ENCODE data around the gene FAM170B. TPM values are rescaled to one million over a fixed set of nuclear protein-coding genes. Genes with fewer than 3 reads are reported as not detected.

The FAM170B gene
- total RNA-seq, 1 donor from 2014 or later: not detected

- H3K9me3 ChIP-seq (ENCODE audit: low read depth): peaks cover 4% of the 10 kb centered on the region
Measured at GRCh38 chr10:49158915-49159314, 25.1 kb upstream of the FAM170B start.

GRCh38 chr10:49158404-49158803 is 24.6 kb upstream of the FAM170B start:
- Histone ChIP-seq H3K79me2 (ENCODE audit: low read depth) (no peaks in the 10 kb centered on the region), H3K4me1 (no peaks in the 10 kb centered on the region), H3F3A (ENCODE audit: low read depth) (no peaks in the 10 kb centered on the region), H3K36me3 (no peaks in the 10 kb centered on the region), H3K4me2 (no peak overlapping the region), H3K9ac (no peak overlapping the region), H3K9me3 (ENCODE audit: low read depth) (peaks cover 4% of the 10 kb centered on the region), H3K27ac (no peak overlapping the region), H3K4me3 (no peak overlapping the region), H4K20me1 (ENCODE audit: low read depth) (no peaks in the 10 kb centered on the region), H3K27me3 (no peaks in the 10 kb centered on the region), H2AFZ (replicated peaks) (no peak overlapping the region)
- Mint-ChIP-seq H3K36me3 (no peaks in the 10 kb centered on the region), H3K9me3 (no peaks in the 10 kb centered on the region), H3K4me1 (no peaks in the 10 kb centered on the region), H3K4me3 (no peak overlapping the region), H3K27me3 (ENCODE audit: insufficient read depth, low read depth) (peaks cover 4% of the 10 kb centered on the region), H3K27ac (no peak overlapping the region)
- no peak for DNase-seq (ENCODE audit: low spot score)
- TF ChIP-seq, protein P1, sequence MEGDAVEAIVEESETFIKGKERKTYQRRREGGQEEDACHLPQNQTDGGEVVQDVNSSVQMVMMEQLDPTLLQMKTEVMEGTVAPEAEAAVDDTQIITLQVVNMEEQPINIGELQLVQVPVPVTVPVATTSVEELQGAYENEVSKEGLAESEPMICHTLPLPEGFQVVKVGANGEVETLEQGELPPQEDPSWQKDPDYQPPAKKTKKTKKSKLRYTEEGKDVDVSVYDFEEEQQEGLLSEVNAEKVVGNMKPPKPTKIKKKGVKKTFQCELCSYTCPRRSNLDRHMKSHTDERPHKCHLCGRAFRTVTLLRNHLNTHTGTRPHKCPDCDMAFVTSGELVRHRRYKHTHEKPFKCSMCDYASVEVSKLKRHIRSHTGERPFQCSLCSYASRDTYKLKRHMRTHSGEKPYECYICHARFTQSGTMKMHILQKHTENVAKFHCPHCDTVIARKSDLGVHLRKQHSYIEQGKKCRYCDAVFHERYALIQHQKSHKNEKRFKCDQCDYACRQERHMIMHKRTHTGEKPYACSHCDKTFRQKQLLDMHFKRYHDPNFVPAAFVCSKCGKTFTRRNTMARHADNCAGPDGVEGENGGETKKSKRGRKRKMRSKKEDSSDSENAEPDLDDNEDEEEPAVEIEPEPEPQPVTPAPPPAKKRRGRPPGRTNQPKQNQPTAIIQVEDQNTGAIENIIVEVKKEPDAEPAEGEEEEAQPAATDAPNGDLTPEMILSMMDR (IDR thresholded peaks at IDR 0.05): no peak
- TF ChIP-seq EZH2 (IDR thresholded peaks at IDR 0.05) (no peak), EZH2phosphoT487 (IDR thresholded peaks at IDR 0.05) (no peak)

More at GRCh38 chr10:49158915-49159314, 25.1 kb upstream of the FAM170B start:
- H3K4me3 ChIP-seq: no peak overlapping the region
- no peaks in the 10 kb centered on the region for H4K20me1 ChIP-seq (ENCODE audit: low read depth)
- TF ChIP-seq, protein P1 (IDR thresholded peaks at IDR 0.05): no peak
- TF ChIP-seq EZH2phosphoT487 (IDR thresholded peaks at IDR 0.05) (no peak), EZH2 (IDR thresholded peaks at IDR 0.05) (no peak)
- no peaks in the 10 kb centered on the region for H3K36me3 ChIP-seq
- DNase-seq (ENCODE audit: low spot score): no peak
- Mint-ChIP-seq H3K27me3 (ENCODE audit: insufficient read depth, low read depth) (peaks cover 4% of the 10 kb centered on the region), H3K27ac (no peak overlapping the region), H3K4me3 (no peak overlapping the region), H3K9me3 (no peaks in the 10 kb centered on the region), H3K4me1 (no peaks in the 10 kb centered on the region), H3K36me3 (no peaks in the 10 kb centered on the region)
- no peak overlapping the region for H3K9ac ChIP-seq
- no peak overlapping the region for H3K4me2 ChIP-seq
- no peak overlapping the region for H2AFZ ChIP-seq (replicated peaks)
- no peaks in the 10 kb centered on the region for H3K79me2 ChIP-seq (ENCODE audit: low read depth)
- H3K27me3 ChIP-seq: no peaks in the 10 kb centered on the region
- no peak overlapping the region for H3K27ac ChIP-seq
- no peaks in the 10 kb centered on the region for H3F3A ChIP-seq (ENCODE audit: low read depth)
- H3K4me1 ChIP-seq: no peaks in the 10 kb centered on the region

- H3K9ac ChIP-seq: no peak overlapping the region
- Mint-ChIP-seq H3K9me3 (no peaks in the 10 kb centered on the region), H3K4me3 (no peak overlapping the region), H3K27me3 (ENCODE audit: insufficient read depth, low read depth) (peaks cover 2% of the 10 kb centered on the region), H3K36me3 (no peaks in the 10 kb centered on the region), H3K4me1 (no peaks in the 10 kb centered on the region), H3K27ac (no peak overlapping the region)
- no peak overlapping the region for H3K27ac ChIP-seq
- H2AFZ ChIP-seq (replicated peaks): no peak overlapping the region
- peaks cover 4% of the 10 kb centered on the region for H3K9me3 ChIP-seq (ENCODE audit: low read depth)
- no peaks in the 10 kb centered on the region for H3K36me3 ChIP-seq
- no peak overlapping the region for H3K4me2 ChIP-seq
- H4K20me1 ChIP-seq (ENCODE audit: low read depth): no peaks in the 10 kb centered on the region
- H3F3A ChIP-seq (ENCODE audit: low read depth): no peaks in the 10 kb centered on the region
- H3K4me3 ChIP-seq: no peak overlapping the region
- H3K4me1 ChIP-seq: no peaks in the 10 kb centered on the region
- H3K79me2 ChIP-seq (ENCODE audit: low read depth): no peaks in the 10 kb centered on the region
- H3K27me3 ChIP-seq: no peaks in the 10 kb centered on the region
- DNase-seq (ENCODE audit: low spot score): no peak
- TF ChIP-seq, protein P1 (IDR thresholded peaks at IDR 0.05): no peak
- TF ChIP-seq EZH2 (IDR thresholded peaks at IDR 0.05): no peak
Measured at GRCh38 chr10:49157229-49157628, 23.4 kb upstream of the FAM170B start.

Data from neural progenitor cell (in vitro differentiated cells).